K562 (cell line): Measurements from ENCODE around the gene ATF6B. TPM values are rescaled to one million over a fixed set of nuclear protein-coding genes. Genes with fewer than 3 reads are reported as not detected.

ENCODE experiments used
- ATF7 ChIP-seq: fragments of 450-650 bp; IDR thresholded peaks from 2 replicates; pipeline ENCODE4 v1.7.1; 2014; ENCODE audit warnings: mild to moderate bottlenecking, moderate library complexity
- CHD1 ChIP-seq: fragments of 200-600 bp; sonication (generic); IDR thresholded peaks from one replicate; pipeline ENCODE4 v1.6.1; 2012; ENCODE audit warnings: mild to moderate bottlenecking, moderate library complexity, low read length, inconsistent platforms
- ETV1 ChIP-seq: fragments of 450-650 bp; conservative IDR thresholded peaks from 2 replicates; pipeline ENCODE4 v1.6.1; 2016; ENCODE audit warnings: missing genetic modification characterization, control low read depth, low read depth, missing compliant biosample characterization
- FOXM1 ChIP-seq, 2 experiments: fragments of 450-650 bp in 1 of 2; sonication (generic) in 1 of 2; formaldehyde crosslinking in 1 of 2; IDR thresholded peaks; 2 replicates each; pipeline versions ENCODE4 v1.6.1 to v1.9.0; 2017 to 2022; ENCODE audit warnings: low read depth in 2 of 2, mild to moderate bottlenecking in 2 of 2, missing genetic modification reagents in 1 of 2, moderate library complexity in 1 of 2
- HEY1 ChIP-seq: fragments of 250-450 bp; sonication (Bioruptor Pico); IDR thresholded peaks from 2 replicates; pipeline ENCODE4 v1.5.0; 2020; ENCODE audit warnings: mild to moderate bottlenecking, moderate library complexity, borderline replicate concordance
- POLR2AphosphoS5 ChIP-seq: IDR thresholded peaks from 2 replicates; pipeline ENCODE4 v1.6.1; 2011; ENCODE audit warnings: mild to moderate bottlenecking, low read depth, low read length, moderate library complexity; ENCODE audit not compliant: control insufficient read depth, insufficient read depth
- RBM14 ChIP-seq: fragments of 200-400 bp; formaldehyde crosslinking; IDR thresholded peaks from 2 replicates; pipeline ENCODE4 v1.6.1; 2018; ENCODE audit warnings: low read depth, mild to moderate bottlenecking, low read length, moderate library complexity, borderline replicate concordance; ENCODE audit not compliant: insufficient read depth
- SLC30A9 ChIP-seq: fragments of 250-450 bp; sonication (Bioruptor Pico); IDR thresholded peaks from 2 replicates; pipeline ENCODE4 v1.8.0; 2022; ENCODE audit warnings: mild to moderate bottlenecking, moderate library complexity
- SMAD4 ChIP-seq: fragments of 250-450 bp; sonication (Bioruptor Pico); conservative IDR thresholded peaks from 2 replicates; pipeline ENCODE4 v1.8.0; 2021; ENCODE audit warnings: inconsistent platforms, mild to moderate bottlenecking, moderate library complexity
- SUPT5H ChIP-seq: fragments of 450-650 bp; IDR thresholded peaks from 2 replicates; pipeline ENCODE4 v1.6.1; 2016
- YY1 ChIP-seq, 3 experiments: IDR thresholded peaks; 2 replicates each; pipeline ENCODE4 v1.6.1; 2011; ENCODE audit warnings: low read length in 2 of 3, mild to moderate bottlenecking in 2 of 3, moderate library complexity in 2 of 3, borderline replicate concordance in 1 of 3, control low read depth in 1 of 3, low read depth in 1 of 3; ENCODE audit not compliant: insufficient read depth in 3 of 3, insufficient replicate concordance in 2 of 3, control insufficient read depth in 1 of 3, insufficient read length in 1 of 3; ENCODE audit errors: extremely low read depth in 1 of 3
- ZKSCAN8 ChIP-seq: fragments of 200-800 bp; sonication (Bioruptor generic); IDR thresholded peaks from 2 replicates; pipeline ENCODE4 v1.6.1; 2016; ENCODE audit warnings: missing genetic modification characterization, missing compliant biosample characterization
- ZNF133 ChIP-seq: fragments of 250-450 bp; sonication (Bioruptor Pico); IDR thresholded peaks from 2 replicates; pipeline ENCODE4 v1.4.0; 2020; ENCODE audit warnings: mild to moderate bottlenecking
- ZNF134 ChIP-seq: fragments of 250-450 bp; sonication (Bioruptor Pico); conservative IDR thresholded peaks from 2 replicates; pipeline ENCODE4 v1.4.0; 2020
- ZNF239 ChIP-seq: fragments of 250-450 bp; sonication (Bioruptor Pico); IDR thresholded peaks from 2 replicates; pipeline ENCODE4 v1.4.0; 2020; ENCODE audit warnings: mild to moderate bottlenecking
- ZNF24 ChIP-seq: fragments of 450-650 bp; IDR thresholded peaks from 2 replicates; pipeline ENCODE4 v1.6.1; 2016
- ZNF274 ChIP-seq: IDR thresholded peaks from 2 replicates; pipeline ENCODE4 v1.6.1; 2011; ENCODE audit warnings: low read depth, mild to moderate bottlenecking, low read length, moderate library complexity, borderline replicate concordance
- polyA plus RNA-seq, 8 experiments: library from polyadenylated mRNA; depleted of rRNA in 4 of 8; stranded (reverse) in 5 of 8; unstranded in 3 of 8; fragments of >200 nt; fragmentation: Nextera tagmentation in 2 of 8; fragmentation: Illumina TruSeq in 1 of 8; extraction: Ambion mirVana in 2 of 8; extraction: Trizol in 1 of 8; gene quantifications; 2 replicates each; pipeline versions ENCODE4 v1.2.1 to v1.2.3, GENCODE V29; 2011 to 2014; ENCODE audit warnings: inconsistent platforms in 1 of 8, missing spikeins in 1 of 8
- total RNA-seq, 7 experiments: library from RNA; depleted of rRNA in 6 of 7; stranded (reverse); fragments of >200 nt in 6 of 7; fragmentation: Illumina TruSeq in 2 of 7; extraction: Trizol in 2 of 7; gene quantifications; 2 replicates each; pipeline versions ENCODE4 v1.2.1 to v1.2.3, GENCODE V29; 2011 to 2021; ENCODE audit warnings: low replicate concordance in 1 of 7
- TF ChIP-seq, protein P1 (sequence below): sonication (generic); formaldehyde crosslinking; IDR thresholded peaks from 2 replicates; pipeline ENCODE4 v1.8.0; 2022; ENCODE audit warnings: mild to moderate bottlenecking, low read depth, missing genetic modification reagents
- TF ChIP-seq, protein P2 (sequence below): fragments of 450-650 bp; formaldehyde crosslinking; IDR thresholded peaks from 2 replicates; pipeline ENCODE4 v1.4.0; 2020; ENCODE audit warnings: mild to moderate bottlenecking, moderate library complexity
- TF ChIP-seq, protein P3 (sequence below): fragments of 450-650 bp; formaldehyde crosslinking; IDR thresholded peaks from 2 replicates; pipeline ENCODE4 v1.4.0; 2022; ENCODE audit warnings: mild to moderate bottlenecking, moderate library complexity
- TF ChIP-seq, protein P4 (sequence below): fragments of 250-450 bp; sonication (Bioruptor Pico); IDR thresholded peaks from 2 replicates; pipeline ENCODE4 v1.9.0; 2021; ENCODE audit warnings: mild to moderate bottlenecking, inconsistent platforms

ATF6B gene
- total and polyA plus RNA-seq, 9 of the 15 experiments (the other 6 are each of a cell fraction or from before 2014, with no cell fraction given) = 20.7 to 131 (median 31.7) TPM

DNA sequence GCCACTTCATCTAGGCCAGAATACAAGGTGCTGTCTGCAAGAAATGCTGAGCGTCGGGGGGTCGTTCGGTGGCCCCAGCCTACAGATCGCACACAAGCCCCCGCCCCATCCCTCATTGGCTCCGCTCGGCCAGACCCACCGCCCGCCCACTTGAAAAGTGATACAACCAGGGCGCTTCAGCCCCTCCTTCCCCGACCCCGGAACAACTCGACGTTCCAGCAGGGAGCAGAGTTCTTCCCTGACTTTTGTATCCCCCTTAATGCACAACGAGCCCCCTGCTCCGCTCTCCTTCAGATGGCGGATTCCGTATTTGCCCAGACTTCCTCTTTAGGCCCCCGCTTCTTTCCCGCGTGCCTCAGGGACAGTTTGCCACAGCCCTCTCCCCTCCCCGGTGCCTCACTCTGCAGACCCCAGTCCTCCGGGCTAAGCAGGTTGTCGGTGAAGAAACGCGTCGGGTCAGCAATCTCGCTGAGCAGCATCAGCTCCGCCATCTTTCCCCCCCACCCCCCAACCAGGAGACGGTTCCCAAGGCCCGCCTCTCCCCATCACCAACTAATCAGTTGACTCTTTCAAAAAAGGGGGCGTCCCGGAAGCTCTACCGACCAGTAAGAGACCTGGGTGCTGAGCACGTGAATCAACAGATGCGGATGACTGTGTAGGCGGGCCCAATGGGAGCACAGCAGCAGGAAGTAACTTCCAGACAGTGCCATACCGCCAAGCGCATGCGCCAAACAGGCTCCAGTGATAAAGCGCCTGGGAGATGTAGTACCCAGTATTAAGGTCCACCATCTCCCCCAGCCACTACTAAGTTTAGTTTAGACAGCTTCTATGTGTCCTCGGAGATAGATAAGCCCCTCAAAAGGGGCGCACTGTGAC, at the start of gene ATF6B (continued):
- TF ChIP-seq YY1 (IDR thresholded peaks at IDR 0.05; ENCODE audit: borderline replicate concordance in 1 of 3, control insufficient read depth in 1 of 3, extremely low read depth in 1 of 3, insufficient read depth in 3 of 3, insufficient read length in 1 of 3, insufficient replicate concordance in 2 of 3, low read depth in 1 of 3, low read length in 2 of 3) (peak; percentile 73 to 94 (median 91)), ETV1 (tag) (no peak), ZKSCAN8 (no peak), ZNF274 (no peak), RBM14 (no peak), SLC30A9 (CRISPR knock-in tag) (no peak), ZNF24 (no peak), SUPT5H (peak; percentile 87), ATF7 (peak; percentile 75), ZNF239 (CRISPR knock-in tag) (no peak), HEY1 (CRISPR knock-in tag) (peak; percentile 40; the same call in 1 of the 2 replicates), ZNF133 (no peak), POLR2AphosphoS5 (peak; percentile 71), ZNF134 (CRISPR knock-in tag) (no peak), SMAD4 (no peak), CHD1 (peak; percentile 98), FOXM1 (IDR thresholded peaks at IDR 0.05; ENCODE audit: low read depth) (peak; percentile 78), FOXM1 (CRISPR knock-in tag; IDR thresholded peaks at IDR 0.05; ENCODE audit: low read depth) (no peak)
- TF ChIP-seq, protein P1, sequence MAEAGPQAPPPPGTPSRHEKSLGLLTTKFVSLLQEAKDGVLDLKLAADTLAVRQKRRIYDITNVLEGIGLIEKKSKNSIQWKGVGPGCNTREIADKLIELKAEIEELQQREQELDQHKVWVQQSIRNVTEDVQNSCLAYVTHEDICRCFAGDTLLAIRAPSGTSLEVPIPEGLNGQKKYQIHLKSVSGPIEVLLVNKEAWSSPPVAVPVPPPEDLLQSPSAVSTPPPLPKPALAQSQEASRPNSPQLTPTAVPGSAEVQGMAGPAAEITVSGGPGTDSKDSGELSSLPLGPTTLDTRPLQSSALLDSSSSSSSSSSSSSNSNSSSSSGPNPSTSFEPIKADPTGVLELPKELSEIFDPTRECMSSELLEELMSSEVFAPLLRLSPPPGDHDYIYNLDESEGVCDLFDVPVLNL = no peak
- TF ChIP-seq, protein P2, sequence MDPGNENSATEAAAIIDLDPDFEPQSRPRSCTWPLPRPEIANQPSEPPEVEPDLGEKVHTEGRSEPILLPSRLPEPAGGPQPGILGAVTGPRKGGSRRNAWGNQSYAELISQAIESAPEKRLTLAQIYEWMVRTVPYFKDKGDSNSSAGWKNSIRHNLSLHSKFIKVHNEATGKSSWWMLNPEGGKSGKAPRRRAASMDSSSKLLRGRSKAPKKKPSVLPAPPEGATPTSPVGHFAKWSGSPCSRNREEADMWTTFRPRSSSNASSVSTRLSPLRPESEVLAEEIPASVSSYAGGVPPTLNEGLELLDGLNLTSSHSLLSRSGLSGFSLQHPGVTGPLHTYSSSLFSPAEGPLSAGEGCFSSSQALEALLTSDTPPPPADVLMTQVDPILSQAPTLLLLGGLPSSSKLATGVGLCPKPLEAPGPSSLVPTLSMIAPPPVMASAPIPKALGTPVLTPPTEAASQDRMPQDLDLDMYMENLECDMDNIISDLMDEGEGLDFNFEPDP (CRISPR knock-in tag) = no peak
- TF ChIP-seq, protein P3, sequence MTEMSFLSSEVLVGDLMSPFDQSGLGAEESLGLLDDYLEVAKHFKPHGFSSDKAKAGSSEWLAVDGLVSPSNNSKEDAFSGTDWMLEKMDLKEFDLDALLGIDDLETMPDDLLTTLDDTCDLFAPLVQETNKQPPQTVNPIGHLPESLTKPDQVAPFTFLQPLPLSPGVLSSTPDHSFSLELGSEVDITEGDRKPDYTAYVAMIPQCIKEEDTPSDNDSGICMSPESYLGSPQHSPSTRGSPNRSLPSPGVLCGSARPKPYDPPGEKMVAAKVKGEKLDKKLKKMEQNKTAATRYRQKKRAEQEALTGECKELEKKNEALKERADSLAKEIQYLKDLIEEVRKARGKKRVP (CRISPR knock-in tag) = 0 out of 2 replicates have a peak, but pooled peaks have one; percentile 35
- TF ChIP-seq, protein P4, sequence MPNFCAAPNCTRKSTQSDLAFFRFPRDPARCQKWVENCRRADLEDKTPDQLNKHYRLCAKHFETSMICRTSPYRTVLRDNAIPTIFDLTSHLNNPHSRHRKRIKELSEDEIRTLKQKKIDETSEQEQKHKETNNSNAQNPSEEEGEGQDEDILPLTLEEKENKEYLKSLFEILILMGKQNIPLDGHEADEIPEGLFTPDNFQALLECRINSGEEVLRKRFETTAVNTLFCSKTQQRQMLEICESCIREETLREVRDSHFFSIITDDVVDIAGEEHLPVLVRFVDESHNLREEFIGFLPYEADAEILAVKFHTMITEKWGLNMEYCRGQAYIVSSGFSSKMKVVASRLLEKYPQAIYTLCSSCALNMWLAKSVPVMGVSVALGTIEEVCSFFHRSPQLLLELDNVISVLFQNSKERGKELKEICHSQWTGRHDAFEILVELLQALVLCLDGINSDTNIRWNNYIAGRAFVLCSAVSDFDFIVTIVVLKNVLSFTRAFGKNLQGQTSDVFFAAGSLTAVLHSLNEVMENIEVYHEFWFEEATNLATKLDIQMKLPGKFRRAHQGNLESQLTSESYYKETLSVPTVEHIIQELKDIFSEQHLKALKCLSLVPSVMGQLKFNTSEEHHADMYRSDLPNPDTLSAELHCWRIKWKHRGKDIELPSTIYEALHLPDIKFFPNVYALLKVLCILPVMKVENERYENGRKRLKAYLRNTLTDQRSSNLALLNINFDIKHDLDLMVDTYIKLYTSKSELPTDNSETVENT (CRISPR knock-in tag) = no peak
